ENCODE measurements around the gene STMP1.

STMP1 gene

DNA sequence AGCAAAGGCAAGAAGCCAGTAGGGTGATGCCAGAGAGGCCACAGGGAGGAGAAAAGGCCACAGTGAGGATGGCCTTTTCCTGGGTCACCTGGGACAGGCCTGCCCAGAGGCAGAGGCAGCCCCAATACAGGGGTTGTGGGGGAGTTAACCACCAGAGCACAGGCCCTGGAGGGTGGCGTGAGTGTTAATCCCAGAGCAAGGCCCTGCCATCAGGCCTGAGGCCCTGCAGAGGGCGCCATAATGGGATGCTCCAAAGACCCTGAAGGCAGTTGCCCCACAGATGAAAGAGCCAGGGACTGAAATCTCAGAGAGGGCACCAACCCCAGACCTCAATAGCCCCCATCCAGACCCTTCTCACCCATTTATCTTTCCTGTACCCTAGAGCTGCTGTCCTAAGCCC, 41.8 kb downstream of the STMP1 start:
- ATAC-seq, result no peak

DNA sequence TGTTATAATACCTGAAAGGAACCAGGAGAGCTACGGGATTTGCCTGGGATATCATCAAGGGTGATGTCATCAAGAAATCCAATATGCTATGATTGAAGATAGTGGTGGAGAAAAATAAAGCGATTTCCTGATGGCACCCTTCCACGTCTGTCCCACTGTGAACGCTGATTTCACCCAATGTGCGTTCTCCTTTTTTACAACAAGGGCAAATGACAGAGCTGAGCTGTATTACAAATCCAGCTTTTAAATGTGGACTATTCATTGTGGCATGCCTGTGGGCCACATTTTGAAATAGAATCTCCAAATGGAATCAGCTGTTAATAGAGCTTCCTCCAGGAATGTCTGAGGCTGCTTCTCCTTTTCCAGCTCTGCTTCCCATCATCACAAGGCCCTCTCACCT, 42.4 kb downstream of the STMP1 start:
- no peak for ATAC-seq

DNA sequence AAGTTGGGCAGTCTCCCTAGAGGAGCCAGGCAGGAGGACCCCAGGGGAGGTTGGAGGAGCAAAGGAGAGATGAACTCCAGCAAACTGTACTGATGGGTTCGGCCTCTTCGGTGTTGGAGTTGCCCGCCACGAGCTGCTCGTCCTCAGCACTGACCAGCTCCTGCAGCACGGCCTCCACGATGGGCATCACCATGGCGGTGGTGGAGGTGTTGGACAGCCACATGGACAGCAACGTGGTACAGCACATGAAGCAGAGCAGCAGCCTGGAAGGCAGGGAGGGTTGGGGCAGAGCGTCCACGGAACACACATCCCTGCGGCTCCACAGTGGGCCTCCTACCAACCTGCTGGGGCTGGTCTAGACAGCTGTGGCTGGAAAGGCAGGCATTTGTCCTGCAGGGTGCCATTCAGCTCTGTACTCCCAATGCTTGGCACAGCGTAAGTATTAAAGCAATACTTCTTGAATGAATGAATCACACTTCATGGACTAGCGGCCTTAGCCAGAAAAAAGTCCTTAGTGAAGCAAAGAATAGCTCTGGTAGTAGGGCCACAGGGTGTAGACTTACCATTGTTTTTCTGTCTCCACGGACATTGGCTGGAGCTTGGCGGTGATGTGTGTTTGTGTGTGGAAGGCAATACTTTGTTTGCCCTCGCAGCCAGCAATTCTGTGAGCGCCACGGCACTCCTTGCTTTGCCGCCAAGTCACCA, 43.9 kb downstream of the STMP1 start:
- no peak for ATAC-seq

DNA sequence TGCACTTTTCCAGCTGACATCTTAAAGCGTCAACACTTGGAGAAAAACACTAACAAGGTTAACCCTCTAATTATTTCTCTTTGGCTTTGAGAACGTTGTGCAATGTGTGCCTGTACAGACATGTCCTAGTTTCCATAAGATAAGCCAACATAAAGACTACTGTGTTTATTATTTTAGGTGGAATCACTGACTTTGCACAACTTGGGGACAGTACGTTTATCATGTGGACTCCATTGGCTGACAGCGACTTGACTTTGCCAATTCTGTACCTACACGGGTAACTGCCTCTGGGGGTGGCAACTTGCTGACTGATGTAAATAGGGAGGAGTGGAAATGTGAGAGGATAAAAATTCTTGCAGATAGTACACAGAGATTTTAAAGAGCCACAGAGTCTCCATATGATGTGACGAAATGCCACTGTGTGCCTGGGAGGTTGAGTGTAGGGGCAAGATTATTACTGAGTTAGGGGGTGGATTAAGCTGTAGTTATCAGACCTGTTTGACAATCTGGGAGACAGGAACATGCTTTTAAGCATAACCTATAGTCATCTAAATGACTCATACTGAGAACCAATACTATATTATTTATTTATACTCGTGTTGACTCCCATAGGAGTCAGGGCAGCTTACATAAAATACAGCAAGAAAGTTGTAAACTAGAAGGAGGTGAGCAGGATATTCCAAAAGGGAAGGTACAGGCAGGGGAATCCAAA, 44.7 kb downstream of the STMP1 start:
- no peak for ATAC-seq

DNA sequence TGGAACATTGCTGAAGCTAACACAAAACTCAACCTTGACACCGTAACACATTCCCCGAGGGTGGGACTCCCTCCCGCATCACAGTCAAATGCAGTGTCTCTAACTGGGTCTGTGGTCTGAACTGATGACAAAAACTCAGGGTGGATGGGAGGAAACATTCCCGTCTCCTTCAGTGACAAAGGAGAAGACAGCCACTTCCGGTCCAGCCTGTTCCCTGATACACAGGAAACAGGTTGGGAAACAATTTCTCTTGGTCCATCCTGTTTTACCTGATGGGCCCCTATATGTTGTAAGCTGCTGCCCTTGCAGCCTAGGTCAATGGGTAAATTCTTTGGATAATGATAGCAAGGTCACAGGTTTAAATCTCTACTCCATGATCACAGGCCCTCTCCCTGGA, 45.3 kb downstream of the STMP1 start:
- no peak for ATAC-seq

DNA sequence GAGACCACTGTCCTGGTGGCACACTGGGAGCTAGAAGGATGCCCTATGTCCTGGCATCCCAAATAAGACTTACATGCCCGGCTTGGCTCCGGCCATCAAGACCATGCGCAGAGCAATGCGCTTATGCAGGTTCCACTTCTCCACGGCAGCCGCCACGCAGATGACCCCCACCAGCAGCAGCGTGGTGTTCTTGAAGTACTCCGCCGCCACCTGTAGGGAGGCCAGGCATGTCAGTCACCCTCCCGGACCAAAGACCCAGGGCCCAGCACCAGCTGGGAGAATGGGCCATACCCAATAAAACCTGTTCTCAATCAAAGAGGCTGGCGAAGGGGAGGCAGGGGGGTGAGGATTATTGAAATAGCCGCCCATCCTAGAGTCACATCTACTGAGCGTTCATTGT, 45.7 kb downstream of the STMP1 start:
- no peak for ATAC-seq

DNA sequence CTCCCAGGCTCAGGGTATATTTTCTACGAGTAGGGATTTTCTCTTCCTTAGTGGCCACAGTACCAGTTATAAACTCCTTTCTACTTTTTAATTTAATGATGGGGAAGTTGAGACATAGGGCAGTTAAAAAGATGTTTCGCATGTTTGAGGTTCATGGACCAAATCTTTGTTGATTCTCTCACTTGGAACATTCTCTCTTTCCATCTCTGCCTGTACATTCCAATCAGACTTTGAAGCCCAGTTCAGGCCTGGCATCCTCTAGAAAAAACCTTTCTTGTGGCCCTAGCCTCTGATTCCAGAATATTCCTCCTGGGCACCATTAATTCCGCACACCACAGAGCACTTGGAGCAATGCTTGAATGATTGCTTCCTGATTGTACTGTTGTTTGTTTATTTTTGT, 47.2 kb downstream of the STMP1 start:
- no peak for ATAC-seq

DNA sequence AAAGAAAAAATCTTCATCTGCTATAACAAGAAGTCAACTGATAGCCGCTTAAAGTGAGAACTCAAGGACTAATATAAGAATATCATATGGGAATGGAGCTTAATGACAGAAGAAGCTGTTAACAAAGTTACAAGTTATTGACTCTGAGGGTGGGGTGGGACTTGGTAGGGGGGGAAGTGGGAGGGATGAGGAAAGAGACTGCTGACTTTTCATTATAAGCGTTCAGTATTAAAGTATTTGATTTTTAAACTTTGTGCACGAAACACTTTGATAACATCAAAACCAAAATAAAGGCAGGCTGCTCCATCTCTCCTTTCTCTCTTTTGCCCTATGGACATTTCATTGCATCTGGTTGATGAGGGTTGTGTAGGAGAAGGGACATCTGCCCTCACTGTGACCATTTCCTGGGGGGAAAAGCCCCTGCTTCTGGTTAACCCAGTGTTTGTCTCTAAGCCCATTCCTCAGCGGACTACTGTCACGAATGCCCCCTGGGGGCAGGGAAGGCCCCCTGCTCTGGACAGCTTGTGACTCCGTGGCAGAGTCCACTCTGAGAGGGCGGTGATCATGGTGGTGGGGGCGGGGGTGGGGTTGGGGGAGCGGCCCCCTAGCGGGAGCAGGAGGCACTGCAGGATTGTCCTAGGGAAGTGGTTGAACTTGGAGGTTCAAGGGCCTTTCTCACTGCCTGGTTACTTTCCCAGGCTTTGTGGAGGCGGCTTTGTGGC, 48.3 kb downstream of the STMP1 start:
- no peak for ATAC-seq

DNA sequence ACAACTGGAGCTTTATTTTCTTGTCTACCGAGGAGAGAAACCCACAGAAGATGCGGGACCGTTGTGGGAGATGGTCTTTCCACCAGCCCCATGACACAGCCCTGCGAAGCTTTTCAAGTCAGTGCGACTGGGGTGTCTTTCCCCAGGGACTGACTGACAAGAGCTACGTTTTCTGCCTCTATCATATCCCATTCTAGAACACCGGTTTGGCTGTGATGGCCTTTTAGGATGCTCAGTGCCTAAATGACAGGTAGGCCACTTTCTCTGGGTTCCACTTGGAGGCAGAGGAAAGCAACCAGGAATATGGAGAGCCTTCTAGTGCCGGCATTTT, 48.8 kb downstream of the STMP1 start:
- ATAC-seq, result no peak

DNA sequence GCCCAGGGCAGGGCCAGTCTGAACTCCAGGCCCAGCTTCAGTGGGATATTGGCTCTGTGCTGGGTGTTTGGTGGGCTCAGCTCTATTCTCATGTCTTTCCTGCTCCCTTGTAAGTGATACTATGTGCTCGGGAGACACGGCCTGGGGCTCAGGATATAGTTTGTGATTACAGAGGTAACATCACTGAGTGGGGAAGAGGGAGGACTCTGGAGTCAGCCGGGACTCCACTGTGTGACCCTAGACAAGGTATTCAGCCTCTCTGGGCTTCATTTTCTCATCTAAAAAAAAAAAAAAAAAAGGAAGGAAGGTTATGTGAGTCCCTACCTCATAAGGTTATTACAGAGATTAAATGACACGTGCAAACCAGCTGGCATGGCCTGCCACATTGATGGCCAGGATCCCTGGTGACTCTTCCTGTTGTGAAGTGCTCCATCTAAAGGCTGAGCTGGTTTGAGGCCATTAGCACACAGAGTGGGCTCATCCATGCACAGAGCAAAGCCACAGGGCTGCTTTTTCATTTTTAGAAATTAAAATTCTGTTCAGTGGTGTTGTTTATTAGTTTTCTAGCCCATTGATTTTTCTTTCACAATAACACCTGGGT, 50.0 kb downstream of the STMP1 start:
- no peak for ATAC-seq

DNA sequence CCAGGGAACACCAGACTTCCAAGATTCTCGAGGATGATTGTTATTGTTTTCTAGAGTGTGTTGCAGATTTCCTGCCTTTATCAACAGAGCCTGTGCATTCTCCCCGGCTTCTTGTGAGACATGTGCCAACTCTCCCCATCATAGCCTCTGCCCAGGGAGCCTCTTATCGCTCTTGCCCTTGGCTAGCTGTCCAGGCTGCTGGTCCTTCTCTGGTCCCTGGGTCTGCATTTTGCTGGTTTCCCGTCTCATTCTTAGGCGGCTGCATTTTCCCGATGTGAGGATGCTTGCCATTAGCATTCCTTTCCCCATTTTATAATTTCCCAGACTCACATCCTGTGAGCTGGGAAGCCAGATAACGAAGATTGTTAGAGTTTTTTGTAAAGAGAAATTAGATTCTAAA, 50.5 kb downstream of the STMP1 start:
- no peak for ATAC-seq

DNA sequence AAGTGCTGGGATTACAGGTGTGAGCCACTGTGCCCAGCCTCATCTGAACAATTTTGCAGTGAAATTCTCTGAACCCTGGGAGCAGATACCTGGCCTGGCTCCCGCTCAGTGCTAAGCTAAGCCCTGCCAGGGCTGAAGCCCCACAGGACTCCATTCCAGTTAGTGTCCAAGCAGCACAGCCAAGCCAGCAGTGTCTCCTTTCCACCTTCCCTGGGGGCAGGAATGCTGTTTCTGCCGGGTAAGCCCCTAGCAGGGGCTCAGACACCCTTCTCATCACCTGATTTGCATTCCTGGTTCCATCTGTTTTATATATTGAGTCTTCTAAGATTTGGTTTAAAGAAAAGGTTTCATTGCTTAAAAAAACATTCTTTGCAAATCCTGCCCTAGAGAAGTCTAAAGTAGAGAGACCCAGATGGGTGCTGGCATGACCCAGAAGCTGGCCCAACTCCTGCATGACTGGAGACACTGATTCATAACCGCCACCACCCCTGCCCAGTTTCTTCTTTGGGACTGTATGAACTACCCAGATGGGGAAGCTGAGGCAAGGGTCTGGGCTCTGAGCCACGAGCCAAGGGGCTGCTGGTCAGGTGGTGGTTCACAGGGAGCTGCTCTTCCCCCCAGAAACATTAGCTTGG, 51.6 kb downstream of the STMP1 start:
- ATAC-seq, result no peak

DNA sequence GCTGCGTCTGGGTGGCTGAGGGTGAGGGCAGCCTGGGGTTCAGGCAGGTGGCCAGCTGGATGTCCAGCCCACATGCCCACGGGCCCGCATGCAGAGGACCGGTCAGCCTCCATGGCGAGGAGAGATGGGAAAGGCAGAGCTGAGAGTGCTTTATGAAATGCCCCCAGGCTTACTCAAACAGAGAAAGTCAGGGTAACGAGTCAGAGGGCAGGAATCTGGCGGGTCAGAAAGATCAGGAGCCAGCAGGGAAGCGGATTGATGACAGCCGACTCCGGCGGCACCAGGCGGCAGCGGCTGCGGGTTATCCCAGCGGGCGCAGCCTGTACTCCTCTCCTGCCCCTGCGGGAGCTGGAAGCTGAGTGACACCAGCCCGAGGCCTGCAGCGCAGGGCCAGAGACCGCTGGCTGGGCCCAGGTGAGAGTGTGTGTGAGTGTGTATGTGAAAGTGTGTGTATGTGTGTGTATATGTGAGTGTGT, 52.3 kb downstream of the STMP1 start:
- ATAC-seq, result no peak

DNA sequence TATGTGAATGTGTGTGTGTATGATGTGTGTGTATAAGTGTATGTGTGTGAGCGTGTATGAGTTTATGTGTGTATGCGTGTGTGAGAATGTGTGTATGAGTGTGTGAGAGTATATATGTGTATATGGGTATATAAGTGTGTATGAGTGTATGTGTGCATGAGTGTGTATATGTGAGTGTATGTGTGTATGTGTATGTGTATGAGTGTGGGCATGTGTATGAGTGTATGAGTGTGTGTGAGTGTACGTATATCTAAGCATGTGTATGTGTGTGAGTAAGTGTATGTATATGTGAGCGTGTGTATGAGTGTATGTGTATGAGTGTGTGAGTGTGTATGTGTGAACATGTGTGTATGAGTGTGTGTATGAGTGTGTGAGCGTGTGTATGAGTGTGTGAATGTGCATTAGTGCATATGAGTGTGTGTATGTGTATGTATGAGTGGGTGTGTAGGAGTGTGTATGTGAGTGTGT, 52.8 kb downstream of the STMP1 start:
- no peak for ATAC-seq

DNA sequence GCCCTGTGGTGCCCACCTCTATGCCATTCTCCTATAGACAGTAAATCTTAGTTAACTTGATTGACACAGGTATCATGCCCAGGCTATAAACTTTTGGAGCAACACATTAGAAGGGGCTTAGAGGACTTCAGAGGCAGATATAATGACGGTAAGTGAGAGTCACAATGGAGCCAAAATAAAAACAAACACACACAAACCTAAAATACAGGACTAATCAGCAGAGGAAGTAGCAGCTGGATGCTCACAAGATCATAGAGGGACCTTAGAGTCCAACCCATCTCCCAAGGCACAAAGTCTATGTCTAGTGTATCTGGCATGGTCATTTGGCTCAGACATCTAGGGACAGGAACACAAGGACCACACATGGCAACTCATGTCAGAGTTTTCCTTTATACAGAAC, 53.4 kb downstream of the STMP1 start:
- ATAC-seq, result no peak

DNA sequence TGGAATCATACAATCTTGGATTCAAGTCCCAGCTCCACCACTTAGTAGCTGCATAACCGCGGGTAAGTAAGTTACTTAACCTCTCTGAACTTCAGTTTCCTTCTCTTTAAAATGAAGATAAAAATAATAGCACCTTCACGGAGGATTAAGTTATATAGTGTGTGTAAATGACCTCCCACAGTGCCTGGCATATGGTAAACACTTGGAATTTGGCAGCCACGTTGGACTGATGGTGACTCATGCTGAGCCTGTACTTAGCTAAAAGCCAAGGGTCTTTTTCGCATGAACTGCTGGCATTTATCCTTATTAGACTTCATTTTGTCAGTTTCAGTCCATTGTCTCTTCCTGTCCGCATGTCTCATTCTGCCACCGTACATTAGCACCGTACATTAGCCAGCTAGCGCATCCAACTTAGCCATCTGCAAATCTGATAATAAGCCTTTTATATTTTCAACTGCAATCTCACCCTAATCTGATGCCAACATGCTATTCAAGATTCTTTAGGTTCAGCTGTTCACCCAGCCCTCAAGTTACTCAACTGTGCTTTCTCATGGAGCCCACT, 54.4 kb downstream of the STMP1 start:
- ATAC-seq, result no peak

DNA sequence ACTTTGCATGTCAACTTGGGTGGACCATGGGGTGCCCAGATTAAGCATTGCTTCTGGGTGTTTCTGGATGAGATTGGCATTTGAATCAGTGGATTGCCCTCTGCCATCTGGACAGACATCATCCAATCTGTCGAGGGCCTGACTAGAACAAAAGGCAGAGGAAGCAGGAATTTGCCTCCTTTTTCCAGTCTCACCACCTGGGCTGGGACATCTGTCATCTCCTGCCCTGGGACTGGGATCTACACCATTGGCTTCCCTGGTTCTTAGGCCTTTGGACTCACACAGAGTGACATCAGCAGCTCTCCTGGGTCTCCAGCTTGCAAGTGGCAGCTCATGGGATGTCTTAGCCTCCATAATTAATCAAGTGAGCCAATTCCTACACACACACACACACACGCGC, 55.4 kb downstream of the STMP1 start:
- no peak for ATAC-seq

DNA sequence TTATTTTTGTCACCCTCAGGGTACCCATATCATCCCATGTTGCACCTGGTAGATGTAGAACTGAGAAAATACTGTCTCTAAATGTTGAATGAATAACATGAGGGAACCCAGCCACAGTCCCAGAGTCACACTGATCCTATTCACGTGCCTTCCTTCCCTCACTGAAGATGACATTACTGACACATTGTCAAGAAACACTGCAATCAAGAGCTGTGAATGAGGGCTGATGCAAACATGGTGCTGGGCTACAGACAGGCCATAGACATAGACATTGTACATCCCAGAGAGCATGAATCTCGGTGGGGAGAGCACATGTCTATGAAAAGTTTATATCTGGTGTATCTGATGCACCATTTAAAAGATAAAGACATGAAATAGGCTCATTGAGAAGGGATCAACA, 55.9 kb downstream of the STMP1 start:
- ATAC-seq, result no peak

DNA sequence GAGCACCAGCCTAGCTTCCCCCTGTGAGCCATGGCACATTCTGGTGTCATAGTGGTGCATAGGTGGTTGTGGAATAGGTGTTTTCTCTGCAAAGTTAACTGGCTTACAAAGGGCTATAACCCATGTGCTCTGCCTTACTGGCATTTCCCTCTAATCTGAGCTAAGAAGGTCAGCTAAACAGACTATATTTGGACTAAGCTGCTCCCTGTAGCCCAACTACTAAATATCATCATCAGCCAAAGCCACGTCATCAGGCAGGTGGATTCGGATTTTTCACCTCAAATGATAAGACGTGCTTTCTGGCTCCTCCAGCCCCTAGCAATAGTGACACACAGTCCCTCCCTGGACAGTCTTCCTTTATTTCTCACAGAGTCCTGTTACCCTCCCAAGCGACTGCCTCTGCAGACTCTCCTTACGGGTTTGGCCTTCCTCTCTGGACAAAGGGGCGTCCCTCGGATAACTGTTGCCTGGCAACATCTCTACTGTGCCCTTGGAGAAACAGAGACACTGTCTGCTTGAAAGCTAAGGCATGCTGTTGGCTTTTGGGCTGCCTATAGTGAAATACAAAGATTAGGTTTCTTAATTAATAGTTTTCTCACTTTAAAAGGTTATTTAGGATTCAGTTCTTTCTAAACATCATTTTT, 56.6 kb downstream of the STMP1 start:
- no peak for ATAC-seq

DNA sequence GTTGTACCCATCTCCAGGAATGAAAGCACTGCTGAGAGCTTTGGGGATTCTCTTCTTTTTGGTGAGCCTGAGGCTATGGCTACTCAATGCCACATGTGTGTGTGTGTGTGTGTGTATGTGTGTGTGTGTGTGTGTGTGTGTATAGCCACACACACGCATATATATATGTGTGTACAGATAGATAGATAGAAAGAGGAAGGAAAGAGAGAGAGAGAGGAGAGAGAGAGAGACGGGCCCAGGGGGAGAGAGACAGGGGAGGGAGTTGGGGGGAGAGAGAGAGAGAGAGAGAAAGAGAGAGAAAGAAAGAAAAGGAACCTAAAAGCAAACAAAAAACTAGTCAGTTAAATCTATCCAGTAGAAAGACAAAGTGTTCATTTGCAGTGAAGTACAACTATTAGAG, 57.4 kb downstream of the STMP1 start:
- ATAC-seq, result no peak

DNA sequence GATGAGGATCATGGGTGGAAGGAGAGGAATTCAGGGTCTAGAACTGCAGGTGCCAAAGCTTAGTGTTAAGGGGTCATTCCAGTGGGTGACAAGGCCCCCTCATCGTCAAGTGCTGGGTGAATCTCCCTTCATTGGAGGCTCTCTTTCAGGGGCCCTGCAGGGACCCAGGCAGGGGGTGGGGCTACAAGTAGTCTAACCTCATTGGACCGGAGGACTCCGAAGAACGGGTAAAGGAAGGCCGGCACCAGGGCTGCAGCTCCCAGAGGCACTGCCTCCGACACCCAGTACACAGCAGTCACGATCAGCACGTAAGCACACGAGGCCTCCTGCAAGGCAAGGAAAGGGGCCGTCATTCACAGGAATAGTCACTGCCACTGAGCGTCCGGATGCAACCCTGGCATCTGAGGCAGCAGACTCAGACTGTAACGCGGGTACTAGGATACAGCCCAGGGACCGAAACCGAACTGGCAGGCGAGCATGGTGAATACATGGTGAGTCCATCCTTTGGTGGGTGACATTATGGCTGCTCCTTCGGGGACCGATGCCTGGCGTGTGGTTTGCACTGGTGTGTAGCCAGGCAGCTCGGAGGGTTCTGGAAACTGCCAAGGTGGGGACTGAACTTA, 59.0 kb downstream of the STMP1 start:
- ATAC-seq, result no peak

DNA sequence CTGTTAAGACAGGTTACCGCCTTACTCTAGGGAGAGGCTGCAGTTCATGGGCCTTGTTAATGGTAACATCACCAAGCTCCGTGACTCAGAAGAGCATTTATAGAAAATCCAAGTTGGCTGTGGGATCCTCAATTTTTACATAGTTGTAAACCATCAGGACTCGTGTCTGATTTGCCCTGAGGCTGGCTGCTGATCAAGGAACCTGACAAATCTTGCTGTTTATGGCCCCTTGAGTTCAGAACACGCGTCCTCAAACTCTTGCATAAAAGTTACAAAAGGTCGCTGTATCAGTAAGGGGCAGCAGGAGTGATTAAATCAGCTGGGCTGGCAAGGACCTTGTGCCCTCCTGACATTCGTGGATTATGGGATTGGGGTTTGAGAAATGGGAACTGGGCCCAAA, 61.1 kb downstream of the STMP1 start:
- ATAC-seq, result no peak
